Activated CD8-positive, alpha-beta memory T cell treated with anti-CD3 and anti-CD28 coated beads for 36 hours (primary cell): ENCODE data around the gene APBB1. TPM values are rescaled to one million over a fixed set of nuclear protein-coding genes. Genes with fewer than 3 reads are reported as not detected.

Experiments used
- CTCF ChIA-PET: fragments of 350-600 bp; sonication (Branson Sonifier 250); formaldehyde crosslinking; loops from one replicate; lab custom pipeline; 2021; ENCODE audit warnings: antibody characterized with exemption; lab: Charles Lee
- POLR2A ChIA-PET: fragments of 350-600 bp; sonication (Branson Sonifier 250); formaldehyde crosslinking; loops from one replicate; lab custom pipeline; 2021; ENCODE audit warnings: antibody characterized with exemption; lab: Charles Lee
- total RNA-seq, 2 experiments: library from RNA; stranded (reverse); gene quantifications; one replicate each; pipeline ENCODE4 v1.2.3, GENCODE V29; 2021

APBB1 gene
- total RNA-seq, 2 experiments from 2014 or later = 37.2 to 39.7 TPM

- ChIA-PET CTCF (interaction anchor here (0.9 to 9.8 kb wide), 22 partner anchors 9 to 306 kb away, joined by 3 to 195 read pairs (median 4); partner anchors contain the start of genes APBB1, HPX and MRPL17), POLR2A (interaction anchor here (1.4 kb wide), 1 partner anchor 25 kb away, joined by 3 read pairs; no protein-coding TSS in a partner anchor)
Observed at GRCh38 chr11:6377902-6378639, 40.8 kb downstream of the APBB1 start.

GRCh38 chr11:6371825-6372224 is 47.1 kb downstream of the APBB1 start:
- ChIA-PET CTCF (interaction anchor here (3.1 to 9.8 kb wide), 2 partner anchors 9 to 70 kb away, joined by 12 to 195 read pairs; partner anchors contain the start of gene HPX), POLR2A (no interaction called here)

GRCh38 chr11:6365659-6366058 is 53.2 kb downstream of the APBB1 start:
- POLR2A ChIA-PET = no interaction called here
- CTCF ChIA-PET = interaction anchor here (1.9 to 4.1 kb wide), 2 partner anchors 12 to 13 kb away, joined by 4 to 25 read pairs; no protein-coding TSS in a partner anchor

GRCh38 chr11:6362873-6363678 is 55.8 kb downstream of the APBB1 start:
- CTCF ChIA-PET = interaction anchor here (0.6 to 4.1 kb wide), 27 partner anchors 8 to 348 kb away, joined by 3 to 25 read pairs (median 4); partner anchors contain the start of genes CAVIN3, CCKBR and TRIM3
- POLR2A ChIA-PET = no interaction called here

GRCh38 chr11:6362185-6362872 is 56.6 kb downstream of the APBB1 start:
- ChIA-PET POLR2A (no interaction called here), CTCF (interaction anchor here (0.6 to 4.1 kb wide), 25 partner anchors 9 to 342 kb away, joined by 3 to 25 read pairs (median 4); partner anchors contain the start of genes CAVIN3 and TRIM3)

GRCh38 chr11:6360183-6360582 is 58.7 kb downstream of the APBB1 start:
- POLR2A ChIA-PET = no interaction called here
- CTCF ChIA-PET = no interaction called here

- ChIA-PET POLR2A (interaction anchor here (0.7 kb wide), 1 partner anchor 38 kb away, joined by 4 read pairs; no protein-coding TSS in a partner anchor), CTCF (interaction anchor here (1.1 to 1.8 kb wide), 2 partner anchors 106 to 332 kb away, joined by 4 read pairs; no protein-coding TSS in a partner anchor)
Observed at GRCh38 chr11:6357222-6357621, 61.7 kb downstream of the APBB1 start.

GRCh38 chr11:6356503-6357055 is 62.3 kb downstream of the APBB1 start:
- ChIA-PET POLR2A (interaction anchor here (0.6 to 0.7 kb wide), 2 partner anchors 37 to 737 kb away, joined by 3 to 4 read pairs; no protein-coding TSS in a partner anchor), CTCF (interaction anchor here (1.1 to 1.8 kb wide), 3 partner anchors 23 to 331 kb away, joined by 4 to 6 read pairs (median 4); no protein-coding TSS in a partner anchor)

GRCh38 chr11:6354651-6355485 is 64.0 kb downstream of the APBB1 start:
- ChIA-PET POLR2A (no interaction called here), CTCF (interaction anchor here (1.0 to 4.8 kb wide), 11 partner anchors 9 to 345 kb away, joined by 3 to 55 read pairs (median 4); partner anchors contain the start of gene CAVIN3)

GRCh38 chr11:6353367-6353987 is 65.4 kb downstream of the APBB1 start:
- POLR2A ChIA-PET = interaction anchor here (0.9 kb wide), 1 partner anchor 34 kb away, joined by 3 read pairs; no protein-coding TSS in a partner anchor
- CTCF ChIA-PET = interaction anchor here (0.7 to 4.8 kb wide), 20 partner anchors 10 to 815 kb away, joined by 3 to 55 read pairs (median 3); partner anchors contain the start of genes CAVIN3 and CNGA4

- POLR2A ChIA-PET = interaction anchor here (0.7 to 1.5 kb wide), 2 partner anchors 30 to 32 kb away, joined by 3 to 8 read pairs; partner anchors contain the start of gene CAVIN3
- CTCF ChIA-PET = interaction anchor here (1.5 to 4.8 kb wide), 2 partner anchors 33 to 91 kb away, joined by 4 to 55 read pairs; partner anchors contain the start of gene CAVIN3
Observed at GRCh38 chr11:6351782-6352382, 67.0 kb downstream of the APBB1 start.

- CTCF ChIA-PET = interaction anchor here (4.8 kb wide), 1 partner anchor 32 kb away, joined by 55 read pairs; the partner anchor contains the start of gene CAVIN3
- POLR2A ChIA-PET = no interaction called here
Observed at GRCh38 chr11:6350486-6350885, 68.4 kb downstream of the APBB1 start.

GRCh38 chr11:6350043-6350442 is 68.9 kb downstream of the APBB1 start:
- CTCF ChIA-PET = no interaction called here

GRCh38 chr11:6345366-6345765 is 73.5 kb downstream of the APBB1 start:
- ChIA-PET POLR2A (no interaction called here), CTCF (interaction anchor here (0.6 kb wide), 1 partner anchor 119 kb away, joined by 4 read pairs; no protein-coding TSS in a partner anchor)

More at GRCh38 chr11:6350043-6350442, 68.9 kb downstream of the APBB1 start:
- POLR2A ChIA-PET = no interaction called here
